Fibroblast of skin of scalp (primary cell): ENCODE results near the gene APBA3.
"Not testable (repeated sequence)": the region's sequence is repeated elsewhere in the genome, so short reads cannot be mapped to it uniquely, and the experiment has no call there.

ENCODE experiments used
- DNase-seq: peaks from one replicate; pipeline ENCODE4 v3.0.0-alpha.2; 2013

The APBA3 gene

GRCh38 chr19:3770136-3770999, 8.9 kb upstream of the APBA3 start:
- no peak for DNase-seq

- DNase-seq = no peak
Observed at GRCh38 chr19:3769494-3769893, 8.0 kb upstream of the APBA3 start.

- no peak for DNase-seq
Observed at GRCh38 chr19:3768748-3769099, 7.2 kb upstream of the APBA3 start.

- no peak for DNase-seq
Observed at GRCh38 chr19:3768015-3768747, 6.7 kb upstream of the APBA3 start.

- no peak for DNase-seq
Observed at GRCh38 chr19:3767050-3767449, 5.6 kb upstream of the APBA3 start.

GRCh38 chr19:3766520-3766919, 5.0 kb upstream of the APBA3 start:
- no peak for DNase-seq

- peak; percentile 12 for DNase-seq
Observed at GRCh38 chr19:3765757-3766156, 4.3 kb upstream of the APBA3 start.

GRCh38 chr19:3765121-3765520, 3.6 kb upstream of the APBA3 start:
- no peak for DNase-seq

GRCh38 chr19:3762501-3763459, 1.3 kb upstream of the APBA3 start, which contains the start of gene MRPL54:
Gene MRPL54 (plus strand): TSS chr19:3762682. CDS start chr19:3762701, 19 bp downstream.
- DNase-seq = peak; percentile 99

- no peak for DNase-seq
Observed at GRCh38 chr19:3762130-3762473, 610 bp upstream of the APBA3 start.

- no peak for DNase-seq
Observed at GRCh38 chr19:3760871-3761361, 576 bp downstream of the APBA3 start.

- no peak for DNase-seq
Observed at GRCh38 chr19:3759482-3760254, 1.8 kb downstream of the APBA3 start.

- not testable (repeated sequence) for DNase-seq
Observed at GRCh38 chr19:3758297-3758696, 3.2 kb downstream of the APBA3 start.

- DNase-seq = not testable (repeated sequence)
Observed at GRCh38 chr19:3757705-3758104, 3.8 kb downstream of the APBA3 start.

- no peak for DNase-seq
Observed at GRCh38 chr19:3753631-3754410, 7.7 kb downstream of the APBA3 start.

- DNase-seq = no peak
Observed at GRCh38 chr19:3752492-3752891, 9.0 kb downstream of the APBA3 start.

GRCh38 chr19:3751236-3751635, 10.3 kb downstream of the APBA3 start:
- DNase-seq = no peak

GRCh38 chr19:3750211-3750610, 11.3 kb downstream of the APBA3 start:
- DNase-seq = no peak

GRCh38 chr19:3748965-3749364, 12.5 kb downstream of the APBA3 start:
- no peak for DNase-seq

- no peak for DNase-seq
Observed at GRCh38 chr19:3746371-3747056, 15.0 kb downstream of the APBA3 start.
